Central memory CD4-positive, alpha-beta T cell (primary cell): ENCODE data around the gene PCSK5.

Experiments used
- DNase-seq: peaks from one replicate; pipeline ENCODE4 v3.0.0; 2022

The PCSK5 gene

GRCh38 chr9:76203373-76203772 lies 312.9 kb downstream of the PCSK5 start:
- DNase-seq = no peak

- DNase-seq = no peak
These were observed 316.3 kb downstream of the PCSK5 start for GRCh38 chr9:76206821-76207220.

GRCh38 chr9:76213751-76214150 lies 323.3 kb downstream of the PCSK5 start:
- no peak for DNase-seq

- no peak for DNase-seq
These were observed 324.6 kb downstream of the PCSK5 start for GRCh38 chr9:76215066-76215465.

- no peak for DNase-seq
These were observed 325.7 kb downstream of the PCSK5 start for GRCh38 chr9:76216161-76216649.

GRCh38 chr9:76218117-76218885 lies 327.8 kb downstream of the PCSK5 start:
- DNase-seq = no peak

GRCh38 chr9:76218886-76219445 lies 328.5 kb downstream of the PCSK5 start:
- DNase-seq = no peak

GRCh38 chr9:76219560-76220151 lies 329.2 kb downstream of the PCSK5 start:
- no peak for DNase-seq

GRCh38 chr9:76221423-76221822 lies 330.9 kb downstream of the PCSK5 start:
- DNase-seq = no peak

GRCh38 chr9:76223749-76224340 lies 333.4 kb downstream of the PCSK5 start:
- DNase-seq = no peak

- DNase-seq = no peak
These were observed 336.7 kb downstream of the PCSK5 start for GRCh38 chr9:76227156-76227555.

GRCh38 chr9:76231001-76231400 lies 340.5 kb downstream of the PCSK5 start:
- DNase-seq = no peak

GRCh38 chr9:76232861-76233489 lies 342.5 kb downstream of the PCSK5 start:
- DNase-seq = no peak

GRCh38 chr9:76240578-76240977 lies 350.1 kb downstream of the PCSK5 start:
- DNase-seq = no peak

GRCh38 chr9:76245518-76245917 lies 355.0 kb downstream of the PCSK5 start:
- DNase-seq = no peak

- no peak for DNase-seq
These were observed 356.2 kb downstream of the PCSK5 start for GRCh38 chr9:76246680-76247079.

GRCh38 chr9:76247426-76247825 lies 357.0 kb downstream of the PCSK5 start:
- DNase-seq = no peak

- no peak for DNase-seq
These were observed 358.8 kb downstream of the PCSK5 start for GRCh38 chr9:76249309-76249708.

- no peak for DNase-seq
These were observed 365.4 kb downstream of the PCSK5 start for GRCh38 chr9:76255781-76256455.

GRCh38 chr9:76257311-76257710 lies 366.8 kb downstream of the PCSK5 start:
- DNase-seq = no peak

- no peak for DNase-seq
These were observed 376.3 kb downstream of the PCSK5 start for GRCh38 chr9:76266649-76267283.

GRCh38 chr9:76267284-76267652 lies 376.8 kb downstream of the PCSK5 start:
- DNase-seq = no peak
